ENCODE measurements around the gene GPRIN2.

GPRIN2 gene

GRCh38 chr10:46557319-46558121, 1.1 kb upstream of the GPRIN2 start:
- Mint-ChIP-seq H3K36me3 (ENCODE audit: low read depth) (no peaks in the 10 kb centered on the region), H3K4me3 (peak overlapping the region; percentile 87), H3K27ac (no peak overlapping the region), H3K4me1 (peaks cover 10% of the 10 kb centered on the region), H3K27me3 (ENCODE audit: low read depth, poor library complexity) (no peaks in the 10 kb centered on the region), H3K9me3 (no peaks in the 10 kb centered on the region)
- peak; percentile 14 for DNase-seq
- no peak for TF ChIP-seq CTCF (IDR thresholded peaks at IDR 0.05)

GRCh38 chr10:46555713-46556514, 544 bp downstream of the GPRIN2 start:
- no peak for TF ChIP-seq CTCF (IDR thresholded peaks at IDR 0.05)
- H3K4me1 Mint-ChIP-seq, result peaks cover 10% of the 10 kb centered on the region
- H3K4me3 Mint-ChIP-seq, result no peak overlapping the region
- peak; percentile 75 for DNase-seq
- H3K9me3 Mint-ChIP-seq, result no peaks in the 10 kb centered on the region
- H3K27me3 Mint-ChIP-seq (ENCODE audit: low read depth, poor library complexity), result no peaks in the 10 kb centered on the region
- H3K36me3 Mint-ChIP-seq (ENCODE audit: low read depth), result no peaks in the 10 kb centered on the region
- H3K27ac Mint-ChIP-seq, result no peak overlapping the region

GRCh38 chr10:46555366-46555712, 1.1 kb downstream of the GPRIN2 start:
- Mint-ChIP-seq H3K4me1 (peaks cover 10% of the 10 kb centered on the region), H3K9me3 (no peaks in the 10 kb centered on the region), H3K36me3 (ENCODE audit: low read depth) (no peaks in the 10 kb centered on the region), H3K4me3 (no peak overlapping the region), H3K27ac (no peak overlapping the region), H3K27me3 (ENCODE audit: low read depth, poor library complexity) (no peaks in the 10 kb centered on the region)
- DNase-seq, result peak; percentile 3
- no peak for TF ChIP-seq CTCF (IDR thresholded peaks at IDR 0.05)

- Mint-ChIP-seq H3K4me1 (peaks cover 10% of the 10 kb centered on the region), H3K27me3 (ENCODE audit: low read depth, poor library complexity) (no peaks in the 10 kb centered on the region), H3K36me3 (ENCODE audit: low read depth) (no peaks in the 10 kb centered on the region), H3K27ac (no peak overlapping the region), H3K9me3 (no peaks in the 10 kb centered on the region), H3K4me3 (no peak overlapping the region)
- TF ChIP-seq CTCF (IDR thresholded peaks at IDR 0.05), result no peak
- peak; percentile 1 for DNase-seq
Measured at GRCh38 chr10:46554166-46554781, 2.2 kb downstream of the GPRIN2 start.

GRCh38 chr10:46553238-46554049, 3.0 kb downstream of the GPRIN2 start:
- H3K9me3 Mint-ChIP-seq, result no peaks in the 10 kb centered on the region
- peak; percentile 6 for DNase-seq
- H3K4me3 Mint-ChIP-seq, result no peak overlapping the region
- no peaks in the 10 kb centered on the region for H3K36me3 Mint-ChIP-seq (ENCODE audit: low read depth)
- H3K27ac Mint-ChIP-seq, result no peak overlapping the region
- H3K4me1 Mint-ChIP-seq, result peaks cover 10% of the 10 kb centered on the region
- TF ChIP-seq CTCF (IDR thresholded peaks at IDR 0.05), result no peak
- H3K27me3 Mint-ChIP-seq (ENCODE audit: low read depth, poor library complexity), result no peaks in the 10 kb centered on the region
